UCSD-AML1 (cell line): ENCODE data around the gene ARID5B.

Source experiments
- DNase-seq: peaks from one replicate; lab custom pipeline; 2025; ENCODE audit not compliant: unreplicated experiment; lab: John Stamatoyannopoulos, UW

ARID5B gene

DNA sequence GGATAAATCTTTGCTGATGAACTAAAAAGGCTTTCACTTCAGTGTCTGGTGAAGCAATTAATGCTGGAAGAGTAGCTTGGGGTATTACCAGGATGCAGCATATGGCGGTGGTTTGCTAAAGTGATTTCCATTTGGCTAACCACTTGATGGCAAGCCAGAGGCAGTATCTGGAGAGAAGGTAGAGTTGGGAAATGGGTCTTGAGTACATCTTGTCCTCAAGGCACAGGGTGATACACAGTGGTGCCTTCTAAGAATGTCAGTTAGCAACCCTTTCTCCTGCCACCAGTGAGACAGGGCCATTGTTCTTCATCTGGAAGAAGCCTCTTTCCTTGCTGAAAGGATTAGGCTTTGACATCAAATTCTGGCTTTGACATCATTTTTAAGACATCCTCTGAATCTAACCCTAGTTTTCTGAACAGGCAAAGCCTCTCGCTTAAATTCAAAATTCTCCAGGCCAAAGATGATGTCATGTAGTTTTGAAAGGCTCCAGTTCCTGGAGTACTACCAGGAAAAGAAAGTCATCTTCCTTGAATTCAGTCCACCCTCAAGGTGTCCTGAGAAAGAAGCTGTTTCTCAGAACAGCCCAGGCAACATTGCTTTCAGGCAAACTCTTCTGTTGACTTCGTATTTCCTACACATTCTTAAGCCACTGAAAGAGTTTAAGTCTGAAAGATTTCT is 162.4 kb downstream of the ARID5B start:
- no peak for DNase-seq

GRCh38 chr10:62067560-62067959 is 166.1 kb downstream of the ARID5B start:
- no peak for DNase-seq

DNA sequence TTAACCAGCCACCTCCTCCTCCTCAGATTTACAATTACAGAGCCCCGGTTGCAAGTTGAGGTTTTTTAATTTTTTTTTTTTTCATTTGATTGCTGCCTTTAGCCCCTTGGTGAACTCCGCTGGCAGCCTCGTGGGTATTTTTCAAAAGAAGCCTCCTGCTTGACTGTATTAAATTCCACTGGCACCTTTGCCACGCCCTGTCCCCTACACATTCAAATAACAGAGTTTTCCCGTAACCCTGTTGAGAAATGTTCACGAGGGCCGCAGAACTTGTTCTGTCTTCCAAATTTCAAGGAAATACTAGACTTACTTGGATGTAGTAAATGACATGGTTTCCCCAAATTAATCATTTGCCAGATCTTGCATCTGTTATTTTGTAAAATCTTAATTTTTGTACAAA is 167.0 kb downstream of the ARID5B start:
- no peak for DNase-seq

DNA sequence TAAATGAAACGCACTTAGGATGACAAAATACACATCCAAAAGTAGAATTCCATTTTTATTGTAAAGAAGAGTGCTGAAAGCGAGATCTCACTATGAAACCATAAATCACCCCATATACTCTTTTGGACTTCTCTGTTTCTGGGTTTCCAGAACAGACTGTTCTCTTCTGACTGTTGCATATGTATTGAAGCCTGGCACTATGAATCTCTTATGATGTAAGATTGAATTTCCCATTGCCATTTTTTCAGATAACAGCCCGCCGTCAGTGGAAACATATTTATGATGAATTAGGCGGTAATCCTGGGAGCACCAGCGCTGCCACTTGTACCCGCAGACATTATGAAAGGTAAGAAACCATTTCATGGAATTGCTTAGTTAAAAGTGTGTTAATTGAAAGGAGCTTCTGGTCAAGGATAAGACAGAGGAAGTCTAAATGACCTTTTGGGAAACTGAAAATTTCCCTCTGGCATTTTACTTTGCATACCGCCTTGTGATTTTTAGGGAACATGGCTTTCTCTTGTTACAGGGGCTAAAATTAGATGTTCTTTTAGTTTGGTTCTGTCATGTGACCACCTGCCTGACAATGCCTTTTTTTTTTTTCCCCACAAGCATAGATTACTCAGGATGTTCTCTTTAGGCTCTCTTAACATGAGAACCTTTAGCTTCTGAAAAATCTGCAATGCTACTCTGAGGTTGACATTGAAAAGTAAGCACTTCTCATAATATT is 168.1 kb downstream of the ARID5B start:
- DNase-seq: no peak

GRCh38 chr10:62071846-62072281 is 170.4 kb downstream of the ARID5B start:
- no peak for DNase-seq

DNA sequence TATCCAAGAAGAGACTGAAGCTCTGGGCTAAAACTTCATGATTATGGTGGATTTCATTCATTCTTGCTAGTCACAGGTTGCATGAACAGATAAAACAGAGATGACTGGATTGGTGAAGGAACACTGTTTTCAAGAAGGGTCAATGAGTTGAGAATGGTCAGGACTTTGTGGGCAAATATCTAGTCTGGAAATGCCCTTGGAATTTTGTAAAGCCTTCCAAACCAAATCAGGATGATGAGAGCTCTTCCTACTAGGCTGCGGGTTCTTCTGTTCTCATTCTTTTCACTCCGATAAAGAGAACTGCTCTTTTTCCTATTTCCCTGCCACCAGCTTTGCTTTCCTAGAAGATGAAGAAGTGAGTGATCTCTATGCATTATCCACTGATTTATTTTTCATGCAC is 171.4 kb downstream of the ARID5B start:
- DNase-seq: no peak

DNA sequence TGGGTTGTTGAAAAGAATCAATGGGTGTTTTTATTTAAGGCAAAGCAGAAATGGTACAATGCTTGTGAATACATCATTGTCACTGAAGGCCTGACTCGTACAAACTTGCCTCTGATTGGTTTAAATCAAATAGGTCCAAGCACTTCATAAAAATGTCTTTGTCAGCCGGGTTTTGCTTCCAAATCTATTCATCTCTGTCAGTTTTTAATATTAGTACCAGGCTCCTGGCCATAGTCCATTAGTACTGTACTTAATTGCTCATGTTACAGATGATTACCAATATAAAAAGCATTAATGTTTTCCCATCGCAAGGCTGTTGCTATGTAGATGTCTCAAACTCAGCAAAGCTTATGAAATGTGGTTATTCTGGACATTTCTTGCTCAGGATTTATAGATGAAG is 171.9 kb downstream of the ARID5B start:
- no peak for DNase-seq

- DNase-seq: no peak
Observed at GRCh38 chr10:62075414-62075813, 173.9 kb downstream of the ARID5B start.

DNA sequence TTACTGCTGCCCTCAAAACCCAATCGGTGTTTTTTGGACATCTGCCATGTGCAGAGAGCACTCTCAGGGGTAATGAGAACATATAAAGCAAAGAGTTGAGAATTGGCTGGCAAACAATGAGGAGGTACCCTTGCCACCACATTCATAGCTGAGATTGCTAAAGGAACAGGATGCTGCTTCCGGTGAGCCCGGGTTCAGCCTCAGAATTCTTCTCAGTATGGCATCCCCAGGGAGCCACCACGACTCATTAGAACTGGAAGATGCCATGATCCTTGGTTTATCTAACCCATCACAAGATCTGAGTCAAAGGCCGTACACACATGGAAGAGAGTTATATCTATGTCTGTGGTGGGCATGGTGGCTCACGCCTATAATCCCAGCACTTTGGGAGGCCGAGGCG is 174.4 kb downstream of the ARID5B start:
- no peak for DNase-seq

- DNase-seq: no peak
Observed at GRCh38 chr10:62076891-62077290, 175.4 kb downstream of the ARID5B start.

DNA sequence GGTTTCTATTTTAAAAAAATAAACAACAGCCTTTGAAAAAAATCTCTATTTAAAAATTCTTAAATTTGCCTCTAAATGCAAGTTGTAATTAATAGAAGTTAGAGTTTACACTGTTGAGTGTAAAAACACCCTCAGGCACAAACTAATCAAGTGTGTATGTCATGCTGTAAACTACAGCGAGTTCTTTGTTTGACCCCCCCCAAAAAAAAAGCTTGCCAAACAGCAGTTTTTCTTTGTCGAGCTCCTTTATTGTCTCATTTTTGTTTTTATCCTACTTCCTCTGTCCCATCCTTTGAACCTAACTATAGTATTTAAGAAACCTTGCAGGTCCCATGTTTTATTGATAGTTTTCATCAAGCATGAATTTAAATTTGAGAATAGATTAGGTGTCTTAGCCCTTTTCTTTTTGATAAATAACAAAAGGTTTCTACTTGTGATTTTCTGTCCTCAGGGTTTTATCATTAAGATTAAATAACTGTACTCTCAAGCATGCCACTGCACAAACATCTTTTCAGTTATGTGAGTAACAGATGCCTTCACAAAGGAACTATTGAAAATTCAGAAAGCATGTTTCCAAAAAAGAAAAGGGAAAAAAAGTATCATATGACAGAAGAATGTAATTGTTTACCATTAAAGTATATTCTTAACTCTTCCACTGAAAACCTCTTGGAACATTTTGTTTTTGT is 176.0 kb downstream of the ARID5B start:
- DNase-seq: no peak

GRCh38 chr10:62079885-62080559 is 178.5 kb downstream of the ARID5B start:
- no peak for DNase-seq

DNA sequence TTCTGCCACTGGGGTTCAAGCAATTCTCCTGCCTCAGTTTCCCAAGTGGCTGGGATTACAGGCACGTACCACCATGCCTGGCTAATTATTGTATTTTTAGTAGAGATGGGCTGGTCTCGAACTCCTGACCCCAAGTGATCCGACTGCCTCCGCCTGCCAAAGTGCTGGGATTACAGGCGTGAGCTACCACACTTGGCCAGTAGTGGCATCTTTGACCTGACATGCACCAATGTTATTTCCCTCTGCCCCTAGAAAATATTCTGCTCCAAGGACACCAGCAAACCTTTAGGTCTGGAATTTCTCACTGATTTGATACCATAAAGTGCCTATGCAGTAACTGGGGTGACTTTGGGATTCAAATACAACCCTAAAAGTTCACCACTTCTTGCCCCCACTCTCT is 179.4 kb downstream of the ARID5B start:
- no peak for DNase-seq

DNA sequence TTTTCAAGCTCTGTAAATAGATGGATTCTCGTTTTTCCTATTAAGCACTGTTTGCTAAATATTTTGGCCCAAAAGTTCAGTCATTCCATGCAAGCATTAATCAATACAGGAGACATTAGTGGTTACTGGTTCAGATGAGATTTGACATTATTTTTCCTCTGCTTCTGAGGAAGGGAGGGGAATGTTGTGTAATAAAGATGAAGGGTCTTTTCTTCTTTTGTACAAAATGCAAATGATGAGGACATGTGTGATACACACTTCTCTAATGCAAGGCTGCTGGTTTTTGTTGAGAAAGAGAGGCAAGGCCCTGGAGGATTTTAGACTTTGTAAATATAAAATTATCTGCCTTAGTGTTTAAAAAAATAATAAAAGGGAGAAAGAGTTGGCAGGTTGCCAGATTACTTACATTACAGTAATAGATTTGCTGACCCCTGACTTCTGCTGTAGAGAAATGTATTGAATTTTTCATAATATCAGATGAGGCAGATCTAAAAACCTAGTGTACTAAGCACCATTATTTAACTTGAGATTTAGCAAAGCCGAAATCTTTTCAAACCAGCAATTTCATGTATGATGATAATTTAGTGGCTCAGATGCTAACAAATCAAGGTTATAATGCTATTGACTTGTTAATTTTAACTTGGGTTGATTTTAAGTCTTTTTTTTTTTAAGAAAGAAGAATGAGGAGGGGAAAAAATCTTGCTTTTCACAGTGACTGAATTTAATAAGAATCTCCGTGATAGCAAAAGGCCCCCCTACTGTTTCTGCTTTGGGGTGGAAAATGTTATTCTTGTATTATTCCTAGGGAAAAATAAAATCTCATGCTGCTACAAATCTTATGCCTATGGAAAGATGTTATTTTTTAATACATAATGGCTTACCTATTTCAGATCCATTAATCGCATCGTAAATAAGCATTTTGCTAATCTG is 180.1 kb downstream of the ARID5B start:
- no peak for DNase-seq

DNA sequence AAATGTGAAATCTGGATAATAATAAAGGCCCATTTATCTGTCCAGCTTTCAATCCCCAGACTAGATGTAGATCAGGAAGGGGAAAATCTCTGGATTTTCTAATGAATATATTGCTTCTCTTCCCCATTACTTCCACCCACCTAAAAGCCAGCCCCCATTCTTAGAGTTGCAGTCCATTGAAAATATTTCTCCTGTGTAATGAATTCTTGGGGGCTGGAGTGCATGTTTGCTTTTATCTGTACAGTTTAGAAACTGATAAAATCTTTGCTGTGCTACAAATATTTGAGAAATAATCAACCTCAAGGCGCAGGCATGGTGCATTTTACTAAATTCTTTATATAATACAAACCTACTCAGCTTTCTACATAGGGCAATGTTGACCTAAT is 180.8 kb downstream of the ARID5B start:
- DNase-seq: no peak

- peak; percentile 16 for DNase-seq
Observed at GRCh38 chr10:62082729-62083411, 181.4 kb downstream of the ARID5B start.

DNA sequence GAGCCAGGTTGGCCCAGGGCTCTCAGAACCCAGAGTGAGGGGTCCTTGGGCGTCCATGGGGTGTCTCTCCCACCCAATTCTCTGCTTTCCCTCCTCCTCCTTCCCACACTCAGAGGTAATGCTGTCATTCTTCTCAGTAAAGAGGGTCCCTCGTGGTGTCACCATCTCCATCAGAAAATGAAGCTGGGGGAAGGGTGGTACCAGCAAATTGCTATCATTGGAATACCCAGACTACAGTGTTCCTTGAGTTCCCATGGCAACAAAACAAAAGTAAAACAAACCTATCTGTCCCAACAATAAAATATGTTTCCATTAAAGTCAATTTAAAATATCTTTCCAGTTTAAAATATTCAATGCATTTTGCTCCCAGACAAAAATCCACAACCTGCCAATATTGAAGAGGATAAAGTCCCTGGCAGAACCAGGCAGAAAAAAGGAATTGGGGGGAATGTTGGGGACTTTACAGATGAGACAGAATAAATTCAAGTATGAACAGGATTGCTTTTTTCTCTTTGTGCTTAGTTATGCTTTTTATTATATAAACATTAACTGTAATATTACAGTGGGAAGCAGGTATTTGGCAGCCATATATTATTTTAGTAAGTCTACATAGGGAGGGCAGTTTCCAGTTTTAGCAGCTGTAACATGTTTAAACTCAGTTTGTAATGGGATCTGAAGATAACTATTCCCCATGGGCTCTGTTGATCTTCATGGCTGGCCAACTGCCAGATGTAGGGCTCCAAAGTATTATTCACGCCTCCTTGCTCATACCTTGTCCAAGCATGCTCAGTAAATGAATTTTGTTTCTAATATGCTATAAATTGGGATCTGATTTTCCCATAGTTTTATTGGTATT is 182.1 kb downstream of the ARID5B start:
- no peak for DNase-seq

DNA sequence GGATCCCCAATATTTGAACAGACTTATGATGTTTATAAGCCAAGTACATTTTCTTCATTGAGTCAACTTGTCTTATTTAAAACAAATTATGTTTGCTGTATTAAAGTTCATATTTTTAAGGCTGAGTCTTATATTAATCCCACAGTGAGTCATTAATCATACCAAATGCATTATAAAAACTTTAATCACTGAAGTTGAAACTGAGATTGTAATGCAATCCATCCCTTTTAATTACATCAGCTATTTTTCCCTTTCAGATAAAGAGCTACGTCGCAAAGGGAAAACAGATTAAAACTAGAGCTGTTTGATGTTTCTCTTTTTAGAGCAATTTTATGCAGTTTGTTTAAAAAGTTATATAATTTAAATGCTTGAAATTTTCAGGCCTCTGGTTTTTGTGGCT is 183.0 kb downstream of the ARID5B start:
- no peak for DNase-seq

DNA sequence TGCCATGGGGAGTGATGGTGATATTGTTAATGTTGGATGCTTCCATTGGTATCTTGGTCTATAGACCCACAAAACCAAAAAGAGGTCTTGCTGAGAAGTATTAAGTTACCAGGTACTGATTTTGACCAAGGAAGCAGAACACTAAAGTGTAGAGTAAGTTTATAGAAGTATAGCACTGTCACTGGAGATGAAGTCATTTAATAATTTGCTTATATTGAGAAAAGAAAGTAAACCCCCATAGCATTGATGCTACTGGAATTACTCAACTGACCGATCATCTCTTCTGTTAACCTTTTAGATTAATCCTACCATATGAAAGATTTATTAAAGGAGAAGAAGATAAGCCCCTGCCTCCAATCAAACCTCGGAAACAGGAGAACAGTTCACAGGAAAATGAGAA is 183.9 kb downstream of the ARID5B start:
- no peak for DNase-seq
